D721Med (cell line): ENCODE data around the gene HAUS3.

Experiments used
- DNase-seq: peaks from one replicate; pipeline ENCODE4 v3.0.0; 2011; ENCODE audit warnings: low spot score; ENCODE audit not compliant: insufficient read length
- FAIRE-seq: peaks from 2 replicates; lab custom pipeline; 2011; peaks lifted over from hg19 to GRCh38; lab: Jason Lieb, UNC
- CTCF ChIP-seq: IDR thresholded peaks from 2 replicates; pipeline ENCODE4 v1.5.1; 2012; ENCODE audit warnings: mild to moderate bottlenecking, control low read depth; ENCODE audit not compliant: insufficient read depth; ENCODE audit errors: missing control alignments

Gene HAUS3

GRCh38 chr4:2179717-2180116, 62.2 kb downstream of the HAUS3 start:
- FAIRE-seq (no peak), DNase-seq (no peak)
- no peak for TF ChIP-seq CTCF

GRCh38 chr4:2178986-2179385, 62.9 kb downstream of the HAUS3 start:
- no peak for TF ChIP-seq CTCF
- DNase-seq (no peak), FAIRE-seq (no peak)
